Psoas muscle (tissue), 8 donors: ENCODE results near the gene CHIC2. TPM values are rescaled to one million over a fixed set of nuclear protein-coding genes. Genes with fewer than 3 reads are reported as not detected.

Experiments used
- ATAC-seq, 4 donors: fragments of 200-7000 bp; cut with Tn5 transposase; one replicate each; pipeline ENCODE4 v1.9.1; 2020; ENCODE audit warnings: moderate library complexity in 3 of 4, mild to moderate bottlenecking in 2 of 4
- DNase-seq, 2 donors: peaks; one replicate each; pipeline ENCODE4 v3.0.0-alpha.2; 2020
- H3K27ac ChIP-seq: fragments of 200-600 bp; one replicate; pipeline ENCODE4 v1.8.0; 2022
- H3K27me3 ChIP-seq, 3 donors: fragments of 200-600 bp in 1 of 3; one replicate each; pipeline versions ENCODE4 v1.6.1 to v1.8.0; 2013 to 2022; ENCODE audit warnings: low read length in 2 of 3, mild to moderate bottlenecking in 2 of 3, moderate library complexity in 1 of 3; ENCODE audit not compliant: insufficient read depth in 3 of 3
- H3K36me3 ChIP-seq, 2 donors: fragments of 200-600 bp in 1 of 2; one replicate each; pipeline versions ENCODE4 v1.6.1 to v1.8.0; 2013 to 2022; ENCODE audit warnings: low read depth in 1 of 2, mild to moderate bottlenecking in 1 of 2, moderate library complexity in 1 of 2; ENCODE audit not compliant: insufficient read depth in 1 of 2
- H3K4me1 ChIP-seq: fragments of 200-600 bp; one replicate; pipeline ENCODE4 v1.8.0; 2022
- H3K4me3 ChIP-seq: fragments of 200-600 bp; one replicate; pipeline ENCODE4 v1.8.0; 2022; ENCODE audit warnings: mild to moderate bottlenecking
- H3K9me3 ChIP-seq: fragments of 200-600 bp; one replicate; pipeline ENCODE4 v1.8.0; 2022
- WGBS, 3 donors: extraction: QIAGEN DNeasy Blood & Tissue Kit; methylation state at CpG; one replicate each; pipeline versions ENCODE4 v1.1.6 to v1.1.7; 2013; 5-methylcytosine and 5-hydroxymethylcytosine counted together
- intact Hi-C, 2 donors: fragments of 100-400 bp; cut with DNase I; formaldehyde crosslinking; loops; one replicate each; pipeline versions ENCODE4 v1.11.0 to v1.14.2; 2022
- polyA plus RNA-seq, 3 donors: library from polyadenylated mRNA; stranded (reverse); fragments of 200-250 nt; gene quantifications; one replicate each; pipeline ENCODE4 v1.2.3, GENCODE V29; 2013
- total RNA-seq, 4 donors: library from RNA; stranded (reverse); fragmentation: NEBNext Ultra II Directional in 2 of 4; extraction: Animal tissue kit (Norgen Biotek cat#: 25700) in 2 of 4; gene quantifications; one replicate each; pipeline versions ENCODE4 v1.2.1 to v1.2.4, GENCODE V29; 2021 to 2023
- TF ChIP-seq, protein P1 (sequence below): fragments of 200-600 bp; IDR thresholded peaks from one replicate; pipeline ENCODE4 v1.8.0; 2022; ENCODE audit warnings: antibody characterized with exemption
- donor health status: healthy with polysubstance abuse.
- donor health status: DM: no; HTN: no; CAD: no; lungs with moderate emphysema.
- donor health status: Bipolar disorder and iron deficiency.
- donor health status: healthy.
- donor health status: DM: yes; HTN: yes; CAD: no.
- donor health status: DM: no; HTN: no; CAD: no.
- donor health status: DM: no; HTN: no; CAD: no.
- donor health status: DM: yes; HTN: yes; CAD: no.

CHIC2 gene
- total and polyA plus RNA-seq, 7 donors = 8.6 to 17.4 (median 10.8) TPM

DNA sequence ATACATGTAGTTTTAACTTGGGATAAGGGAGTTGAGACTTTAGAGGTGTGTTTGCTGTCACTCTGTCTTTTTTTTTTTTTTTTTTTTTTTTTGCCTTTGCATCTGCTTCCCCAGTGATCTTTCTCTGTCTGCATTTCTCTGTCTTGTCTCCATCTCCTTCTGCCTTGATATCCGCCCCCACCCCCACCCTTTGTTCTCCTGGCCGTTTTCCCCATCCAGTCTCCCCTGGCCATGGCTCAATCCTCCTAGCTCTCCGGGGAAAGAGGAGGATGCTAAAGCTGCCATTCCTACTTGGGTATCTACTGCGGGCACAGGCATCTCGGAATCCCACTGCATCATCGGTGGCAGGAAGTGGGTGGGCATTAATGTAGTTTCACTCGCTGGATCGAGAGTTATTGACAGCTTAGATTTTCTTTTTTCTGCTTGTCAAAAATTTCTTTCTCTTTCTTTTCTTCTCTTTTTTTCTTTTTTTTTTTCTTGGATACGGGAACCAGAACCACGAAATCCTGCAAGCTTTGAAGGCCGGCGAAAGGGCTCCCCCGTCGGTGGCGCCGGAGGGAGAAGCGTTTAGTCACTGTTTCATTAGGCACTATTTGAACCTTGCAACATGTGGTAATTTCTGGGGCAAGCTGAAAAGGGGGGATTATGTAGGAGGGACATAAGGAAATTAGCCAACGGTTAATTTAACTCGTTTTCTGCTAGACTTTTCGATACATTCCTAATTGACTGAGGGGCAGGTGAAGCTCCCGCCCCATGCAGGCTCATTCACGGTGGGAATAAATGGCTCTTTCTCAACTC is 43.7 kb upstream of the CHIC2 start:
- WGBS, 3 donors = 19 to 40% (median 33%) methylated on average over 22 of the region's 22 CpGs
- H3K4me1 ChIP-seq = peaks cover 7% of the 10 kb centered on the region

DNA sequence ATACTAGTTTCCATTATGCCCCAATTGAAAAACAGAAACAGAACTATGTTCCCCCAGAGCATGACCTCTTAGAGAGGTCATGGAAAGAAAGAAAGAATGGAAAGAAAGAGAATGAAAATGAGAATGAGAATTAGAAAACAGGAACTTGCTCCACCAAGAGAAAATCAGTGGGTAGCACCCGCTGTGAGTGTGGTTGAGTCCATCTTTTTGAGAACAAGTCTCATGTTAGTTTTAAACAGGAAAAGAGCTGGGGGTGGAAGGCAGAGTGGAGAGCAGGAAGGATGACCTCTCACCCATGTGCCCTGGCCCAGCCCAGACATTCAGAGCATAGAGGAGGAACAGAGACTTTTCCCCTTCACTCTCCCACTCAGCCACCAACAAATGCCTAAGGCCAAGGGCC is 40.5 kb upstream of the CHIC2 start:
- intact Hi-C loops = no loop called here
- ATAC-seq = no peak
- H3K9me3 ChIP-seq = no peaks in the 10 kb centered on the region
- peaks cover 13% of the 10 kb centered on the region for H3K4me1 ChIP-seq
- DNase-seq = no peak
- WGBS, 3 donors = 92 to 100% (median 95%) methylated on average over 1 of the region's 1 CpG
- TF ChIP-seq, protein P1, sequence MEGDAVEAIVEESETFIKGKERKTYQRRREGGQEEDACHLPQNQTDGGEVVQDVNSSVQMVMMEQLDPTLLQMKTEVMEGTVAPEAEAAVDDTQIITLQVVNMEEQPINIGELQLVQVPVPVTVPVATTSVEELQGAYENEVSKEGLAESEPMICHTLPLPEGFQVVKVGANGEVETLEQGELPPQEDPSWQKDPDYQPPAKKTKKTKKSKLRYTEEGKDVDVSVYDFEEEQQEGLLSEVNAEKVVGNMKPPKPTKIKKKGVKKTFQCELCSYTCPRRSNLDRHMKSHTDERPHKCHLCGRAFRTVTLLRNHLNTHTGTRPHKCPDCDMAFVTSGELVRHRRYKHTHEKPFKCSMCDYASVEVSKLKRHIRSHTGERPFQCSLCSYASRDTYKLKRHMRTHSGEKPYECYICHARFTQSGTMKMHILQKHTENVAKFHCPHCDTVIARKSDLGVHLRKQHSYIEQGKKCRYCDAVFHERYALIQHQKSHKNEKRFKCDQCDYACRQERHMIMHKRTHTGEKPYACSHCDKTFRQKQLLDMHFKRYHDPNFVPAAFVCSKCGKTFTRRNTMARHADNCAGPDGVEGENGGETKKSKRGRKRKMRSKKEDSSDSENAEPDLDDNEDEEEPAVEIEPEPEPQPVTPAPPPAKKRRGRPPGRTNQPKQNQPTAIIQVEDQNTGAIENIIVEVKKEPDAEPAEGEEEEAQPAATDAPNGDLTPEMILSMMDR = no peak
- no peaks in the 10 kb centered on the region for H3K36me3 ChIP-seq
- H3K27ac ChIP-seq = no peak overlapping the region
- H3K27me3 ChIP-seq = peaks cover 0 to 99% (median 32%) of the 10 kb centered on the region in 3 donors
- H3K4me3 ChIP-seq = no peak overlapping the region

More for the DNA sequence above, 43.7 kb upstream of the CHIC2 start:
- Histone ChIP-seq H3K27ac (no peak overlapping the region), H3K36me3 (no peaks in the 10 kb centered on the region), H3K27me3 (peaks cover 7 to 97% (median 21%) of the 10 kb centered on the region in 3 donors), H3K9me3 (no peaks in the 10 kb centered on the region), H3K4me3 (no peak overlapping the region)
- no peak for DNase-seq
- intact Hi-C loops = no loop called here
- no peak for ATAC-seq
- TF ChIP-seq, protein P1 = no peak

DNA sequence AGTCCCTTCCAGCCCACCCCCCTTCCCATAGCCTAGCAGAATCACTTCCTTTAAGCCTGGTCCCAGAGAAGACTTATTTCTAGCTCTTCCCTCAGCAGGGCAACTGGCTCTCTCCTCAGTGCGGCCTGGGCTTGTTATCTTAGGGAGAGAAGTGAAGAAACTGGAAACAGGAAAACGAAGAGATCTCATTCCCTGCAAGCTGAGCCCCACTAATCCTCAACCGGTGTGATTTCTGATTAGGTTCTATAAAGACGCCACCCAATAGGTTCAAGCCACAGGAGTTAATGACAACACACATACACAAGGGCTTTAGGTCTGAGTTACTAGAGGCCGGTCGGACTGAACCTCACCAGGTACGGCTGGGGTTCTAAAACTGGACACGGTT is 38.8 kb upstream of the CHIC2 start:
- Histone ChIP-seq H3K27ac (no peak overlapping the region), H3K27me3 (peaks cover 0 to 99% (median 28%) of the 10 kb centered on the region in 3 donors), H3K4me3 (peak overlapping the region; percentile 54), H3K4me1 (peaks cover 13% of the 10 kb centered on the region), H3K36me3 (no peaks in the 10 kb centered on the region), H3K9me3 (no peaks in the 10 kb centered on the region)
- TF ChIP-seq, protein P1 = no peak
- 15 to 20% (median 17%) methylated on average over 8 of the region's 8 CpGs for WGBS, 3 donors
- DNase-seq (no peak), ATAC-seq (no peak)
- intact Hi-C loops = no loop called here

DNA sequence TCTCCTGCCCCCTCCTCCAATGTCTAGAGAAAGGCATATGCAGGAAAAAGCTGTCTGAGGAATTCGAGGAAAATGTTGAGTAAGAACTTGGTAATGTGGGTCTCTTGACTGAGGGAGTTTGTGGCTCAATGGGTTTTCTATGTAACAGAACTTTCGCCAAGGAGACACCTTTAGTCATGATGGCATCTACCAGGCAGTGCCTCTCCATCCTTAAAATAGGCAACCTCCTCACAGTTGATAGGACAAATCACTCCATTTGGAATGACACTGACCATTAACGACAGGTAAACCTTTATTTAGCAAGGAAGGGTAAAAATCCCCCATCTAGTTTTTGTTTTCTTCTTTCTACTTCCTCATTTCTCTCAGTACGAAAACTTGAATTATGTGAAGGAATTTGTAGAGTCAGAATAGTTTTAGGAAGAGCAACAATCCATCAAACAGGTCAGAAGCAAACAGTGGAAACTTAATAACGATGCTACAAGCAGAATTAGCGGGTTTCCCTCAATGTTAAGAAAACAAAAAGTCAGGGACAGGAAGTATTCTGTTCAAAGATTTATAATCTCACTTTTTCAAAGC is 38.2 kb upstream of the CHIC2 start:
- Histone ChIP-seq H3K9me3 (no peaks in the 10 kb centered on the region), H3K27me3 (peaks cover 0 to 99% (median 28%) of the 10 kb centered on the region in 3 donors), H3K36me3 (no peaks in the 10 kb centered on the region), H3K27ac (no peak overlapping the region), H3K4me3 (no peak overlapping the region), H3K4me1 (peaks cover 13% of the 10 kb centered on the region)
- WGBS, 3 donors = 45 to 62% (median 55%) methylated on average over 6 of the region's 6 CpGs
- DNase-seq (no peak), ATAC-seq (no peak)
- TF ChIP-seq, protein P1 = no peak
- intact Hi-C loops = no loop called here
